Anterior cingulate cortex (tissue), 58 donors: ENCODE measurements around the gene PAM16.

Experiments used
- DNase-seq, 58 donors: peaks; one replicate each; lab custom pipeline; 2025; lab: John Stamatoyannopoulos, UW

PAM16 gene

DNA sequence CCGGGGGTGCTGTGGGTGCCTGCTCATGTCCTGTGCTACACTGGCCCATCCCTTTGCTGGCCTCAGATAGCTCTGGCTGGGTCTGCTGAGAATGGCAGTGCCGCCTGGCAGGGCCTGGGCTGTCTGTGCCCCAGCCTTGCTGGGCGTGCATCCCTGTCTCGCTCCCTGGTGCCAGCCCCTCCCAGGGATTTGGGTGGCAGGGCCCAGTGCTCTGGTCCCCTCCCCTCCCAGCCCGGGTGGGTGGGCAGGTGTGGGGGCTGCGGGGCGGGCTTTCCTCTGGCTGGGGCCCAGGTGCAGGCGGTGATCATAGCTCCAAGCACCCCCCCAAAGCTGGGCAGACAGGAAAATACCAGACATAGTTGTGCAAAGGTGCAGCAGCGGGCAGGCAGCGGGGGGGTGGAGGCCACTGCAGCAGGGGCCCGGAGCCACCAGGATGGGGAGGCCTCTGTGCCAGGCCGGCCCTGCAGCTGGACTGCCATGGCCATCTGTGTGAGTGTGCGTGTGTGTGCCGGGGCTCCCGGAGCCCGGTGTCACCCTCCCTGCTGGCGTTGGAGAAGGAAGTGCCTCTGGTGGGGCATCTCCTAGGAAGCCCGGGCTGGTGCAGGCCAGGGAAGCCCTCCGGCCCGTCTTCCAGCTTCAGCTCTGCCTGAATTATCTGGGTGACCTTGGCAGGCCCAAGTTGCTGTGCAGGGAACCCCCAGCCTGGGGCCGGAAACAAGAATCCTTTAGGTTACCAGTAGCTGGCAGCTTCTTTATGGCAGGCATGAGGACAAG is 27.9 kb downstream of the PAM16 start:
- peak in 29 of 58 donors; percentile 9 to 73 (median 35) for DNase-seq

DNA sequence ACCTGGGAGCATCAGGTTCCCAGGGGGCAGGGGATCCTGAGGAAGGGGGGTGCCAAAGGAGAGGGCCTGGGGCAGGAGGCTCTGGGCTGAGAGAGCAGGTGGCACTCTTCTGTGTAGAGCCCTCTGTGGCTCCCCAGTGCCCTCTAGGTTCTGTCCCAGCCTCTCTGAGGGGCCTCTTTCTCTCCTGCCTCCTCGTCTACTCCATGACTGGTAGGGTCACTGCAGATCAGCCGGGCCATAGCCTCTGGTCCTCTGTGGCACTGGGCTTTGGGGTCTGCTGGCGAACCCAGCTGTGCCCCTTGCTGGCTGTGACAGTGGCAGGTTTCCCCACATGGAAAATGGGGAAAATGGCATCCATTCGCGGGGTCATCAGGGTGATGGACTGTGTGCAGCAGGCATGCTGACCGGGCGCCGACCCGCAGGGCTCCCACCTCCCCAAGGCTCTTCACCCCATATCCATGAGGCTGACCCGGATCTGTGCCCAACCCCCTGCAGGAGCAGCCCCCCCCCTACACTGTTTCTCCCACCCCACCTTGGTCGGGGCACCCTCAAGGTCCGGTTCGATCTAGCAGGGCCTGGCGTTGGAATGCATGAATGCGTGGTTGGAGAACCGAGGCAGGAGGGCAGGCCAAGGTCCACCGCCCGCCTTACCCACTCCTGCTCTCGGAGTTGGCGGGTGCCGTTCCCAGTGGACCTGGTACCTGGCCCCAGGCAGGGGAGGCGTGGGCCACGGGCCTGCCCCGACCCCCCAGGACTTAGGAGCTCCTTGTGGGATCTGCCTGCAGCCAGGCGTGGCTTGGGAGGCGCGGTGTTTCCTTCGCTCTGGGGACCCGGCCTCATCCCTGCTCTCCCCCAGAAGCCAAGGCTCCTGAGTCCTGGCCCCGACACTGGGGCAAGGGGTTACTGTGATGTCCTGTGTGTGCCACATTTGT is 28.7 kb downstream of the PAM16 start:
- DNase-seq, result no peak

DNA sequence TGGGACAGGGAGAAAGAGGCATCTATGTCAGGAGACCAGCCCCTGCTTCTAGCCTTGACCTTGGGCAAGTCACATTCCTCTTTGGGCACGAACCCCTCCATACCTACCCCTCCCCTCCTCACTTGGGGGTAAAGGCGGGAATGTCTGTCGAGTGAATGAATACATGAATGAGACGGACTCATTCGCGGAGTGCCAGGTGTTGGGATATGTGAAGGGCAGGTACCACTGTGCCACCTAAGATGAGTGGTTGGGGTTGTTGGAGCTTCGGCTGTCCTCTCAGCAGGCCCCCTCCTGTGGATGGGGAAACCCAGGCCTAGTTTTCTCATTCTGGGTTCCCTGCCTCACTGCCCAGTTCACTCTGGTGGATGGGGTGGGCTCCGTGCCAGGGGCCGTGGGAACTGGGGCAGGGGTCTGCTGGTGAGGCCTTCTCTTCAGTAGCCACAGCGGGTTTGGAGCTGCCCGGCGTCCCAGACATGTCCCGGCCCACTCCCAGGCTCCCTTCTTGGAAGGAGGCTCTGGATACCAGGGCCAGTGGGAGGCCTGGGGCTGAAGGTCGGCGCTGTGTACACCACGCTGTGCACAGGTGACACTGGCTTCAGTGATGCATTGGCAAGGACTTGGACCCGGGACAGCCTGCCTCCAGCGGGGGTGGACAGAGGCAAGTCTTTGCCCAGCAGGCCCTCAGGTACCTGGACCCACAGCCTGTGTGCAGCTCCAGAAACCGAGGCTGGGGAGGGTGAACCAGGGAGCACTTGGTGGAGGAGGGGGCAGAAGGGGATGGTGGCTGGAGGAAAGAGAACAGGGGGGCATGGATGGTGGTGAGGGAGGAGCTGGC is 29.6 kb downstream of the PAM16 start:
- DNase-seq, result no peak

DNA sequence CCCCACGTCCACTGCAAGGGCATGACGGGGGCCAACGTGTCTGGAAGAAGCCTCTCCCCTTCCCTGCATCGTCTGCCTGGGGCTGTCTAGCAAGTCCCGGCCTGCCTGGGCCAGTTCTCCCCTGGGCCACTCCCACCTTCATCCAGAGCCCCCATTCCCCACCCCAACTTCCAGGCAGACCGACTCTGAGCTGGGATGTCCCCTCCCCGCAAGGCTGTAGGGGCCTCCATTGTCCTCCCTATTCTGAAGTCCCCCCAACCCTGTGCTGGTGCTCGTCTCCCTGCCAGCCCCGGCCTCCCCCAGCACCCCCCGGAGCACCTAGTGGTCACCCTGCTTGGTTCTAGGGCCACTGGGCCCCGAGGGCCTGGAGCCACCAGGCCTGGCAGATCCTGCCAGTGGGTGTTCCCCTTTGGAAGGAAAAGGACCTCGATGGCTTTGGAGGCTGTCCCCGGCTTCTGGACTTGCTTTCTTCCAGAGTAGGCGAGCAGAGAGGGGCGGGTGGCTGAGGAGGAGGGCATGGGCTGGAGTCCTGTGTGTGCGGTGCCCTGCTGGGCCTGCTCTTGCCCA is 30.5 kb downstream of the PAM16 start:
- DNase-seq, result peak in 1 of 58 donors; percentile 11

DNA sequence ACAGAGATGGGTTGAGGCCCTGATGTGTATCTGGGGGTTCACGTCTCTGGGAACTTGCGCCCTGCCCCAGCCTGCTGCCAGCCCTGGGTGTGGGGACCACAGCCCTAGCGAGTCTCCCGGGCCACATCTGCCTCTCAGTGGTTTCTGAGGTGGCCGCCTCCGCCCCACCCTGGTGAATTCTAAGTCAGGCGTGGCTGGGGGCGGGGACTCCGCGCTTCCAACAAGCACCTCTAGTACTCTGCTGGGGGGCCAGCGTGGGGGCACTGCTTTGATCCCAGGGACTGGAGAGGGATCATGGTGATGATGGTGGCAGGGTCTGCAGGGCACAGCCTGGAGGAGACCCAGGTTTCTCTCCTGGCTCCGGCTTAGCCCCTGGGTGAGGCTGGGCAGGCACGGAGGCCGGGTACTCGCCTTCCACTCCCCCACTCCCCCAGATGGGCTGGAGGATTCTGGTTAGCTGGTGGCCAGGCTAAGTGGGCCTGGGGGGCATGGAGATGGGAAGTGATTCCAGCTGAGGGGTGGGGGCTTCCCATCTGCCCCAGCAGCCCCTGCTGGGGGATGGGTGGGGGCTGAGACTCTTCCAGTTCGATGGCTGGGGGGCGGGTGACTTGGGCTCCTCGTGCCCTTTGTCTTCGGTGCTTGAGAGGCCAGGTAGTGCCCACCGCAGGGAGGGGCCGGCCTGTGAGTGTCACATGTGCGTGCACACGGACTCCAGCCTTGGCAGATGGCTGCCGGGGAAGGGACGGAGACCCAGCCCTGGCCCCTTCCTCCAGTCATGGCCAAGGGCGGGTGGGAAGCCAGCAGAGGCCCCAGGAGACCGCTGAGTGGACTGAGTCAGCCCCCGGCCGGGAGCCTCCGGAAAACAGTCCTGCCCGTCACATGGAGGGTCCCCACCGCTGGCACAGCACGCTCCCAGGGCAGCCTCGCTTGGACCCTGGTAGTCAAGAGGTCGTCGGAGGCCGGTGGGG is 31.4 kb downstream of the PAM16 start:
- no peak for DNase-seq

- no peak for DNase-seq
Observed at GRCh38 chr16:4318967-4319366, 32.2 kb downstream of the PAM16 start.

DNA sequence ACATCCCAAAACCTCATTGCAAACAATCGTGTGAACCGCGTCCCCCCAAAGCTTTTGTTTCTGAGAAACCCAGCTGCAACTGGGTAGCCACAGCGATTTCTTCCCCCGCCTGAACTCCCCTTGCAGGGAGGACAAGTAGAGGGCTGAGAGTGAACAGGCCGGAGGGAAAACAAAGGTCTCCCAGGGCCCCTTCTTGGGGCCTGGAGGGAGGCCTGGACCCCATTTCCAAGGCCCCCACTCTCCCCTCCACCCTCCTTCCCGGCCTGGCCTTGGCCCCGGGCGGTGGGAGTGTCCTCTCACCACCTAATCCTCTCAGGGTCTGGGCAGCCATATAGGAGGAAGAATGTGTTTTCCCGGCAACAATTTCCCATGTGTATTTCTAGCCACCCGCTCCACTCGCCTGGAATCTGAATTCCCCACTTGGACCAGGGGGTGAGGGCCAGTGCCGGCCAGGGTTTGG is 32.6 kb downstream of the PAM16 start:
- DNase-seq, result no peak

DNA sequence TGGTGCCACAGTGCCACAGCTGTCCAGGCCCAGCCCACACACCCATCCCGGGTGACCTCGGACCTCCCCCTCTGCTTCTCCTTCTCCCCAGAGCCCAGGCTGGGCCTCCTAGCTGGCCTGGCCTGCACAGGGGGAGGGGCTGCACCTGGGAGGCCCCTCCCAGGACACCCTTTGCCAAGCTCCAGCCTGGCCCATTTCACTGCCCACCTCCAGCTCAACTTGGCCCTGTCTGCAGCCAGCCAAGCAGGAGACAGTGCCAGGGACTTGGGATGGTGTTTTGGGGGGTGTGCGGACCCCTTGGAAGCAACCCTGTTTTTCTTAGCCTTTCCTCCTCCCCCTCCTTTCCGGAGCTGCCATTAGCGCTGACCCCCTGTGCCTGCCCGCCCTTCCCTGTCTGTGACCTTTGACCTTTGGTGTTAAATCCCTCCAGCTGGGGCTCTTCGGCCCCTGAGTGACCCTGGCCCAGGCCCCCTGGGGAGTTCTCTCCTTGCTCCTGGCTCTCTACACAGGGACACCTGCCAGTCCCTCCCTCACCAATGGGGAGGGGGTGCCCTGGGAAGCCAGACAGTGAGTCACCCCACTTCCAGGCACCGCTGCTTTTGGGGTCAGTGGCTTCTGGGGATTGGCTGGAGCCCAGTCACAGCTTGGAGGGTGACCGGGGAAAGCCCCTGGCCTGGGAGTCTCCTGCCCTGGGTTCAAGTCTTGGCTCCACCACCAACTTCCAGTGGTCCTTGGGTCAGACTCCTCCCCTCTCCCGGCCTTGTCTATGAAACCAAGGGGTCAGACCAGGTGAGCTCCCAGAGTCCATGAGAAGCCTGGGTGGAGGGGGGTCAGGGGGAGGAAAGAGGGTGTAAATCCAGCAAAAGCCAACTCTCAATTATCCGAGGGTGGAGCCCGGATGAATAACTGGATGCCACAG is 33.3 kb downstream of the PAM16 start:
- peak in 2 of 58 donors; percentile 36 to 64 for DNase-seq

GRCh38 chr16:4316864-4317531 is 34.1 kb downstream of the PAM16 start:
- DNase-seq, result peak in 48 of 58 donors; percentile 29 to 88 (median 56)

GRCh38 chr16:4316108-4316863 is 34.8 kb downstream of the PAM16 start:
- peak in 1 of 58 donors; percentile 11 for DNase-seq

DNA sequence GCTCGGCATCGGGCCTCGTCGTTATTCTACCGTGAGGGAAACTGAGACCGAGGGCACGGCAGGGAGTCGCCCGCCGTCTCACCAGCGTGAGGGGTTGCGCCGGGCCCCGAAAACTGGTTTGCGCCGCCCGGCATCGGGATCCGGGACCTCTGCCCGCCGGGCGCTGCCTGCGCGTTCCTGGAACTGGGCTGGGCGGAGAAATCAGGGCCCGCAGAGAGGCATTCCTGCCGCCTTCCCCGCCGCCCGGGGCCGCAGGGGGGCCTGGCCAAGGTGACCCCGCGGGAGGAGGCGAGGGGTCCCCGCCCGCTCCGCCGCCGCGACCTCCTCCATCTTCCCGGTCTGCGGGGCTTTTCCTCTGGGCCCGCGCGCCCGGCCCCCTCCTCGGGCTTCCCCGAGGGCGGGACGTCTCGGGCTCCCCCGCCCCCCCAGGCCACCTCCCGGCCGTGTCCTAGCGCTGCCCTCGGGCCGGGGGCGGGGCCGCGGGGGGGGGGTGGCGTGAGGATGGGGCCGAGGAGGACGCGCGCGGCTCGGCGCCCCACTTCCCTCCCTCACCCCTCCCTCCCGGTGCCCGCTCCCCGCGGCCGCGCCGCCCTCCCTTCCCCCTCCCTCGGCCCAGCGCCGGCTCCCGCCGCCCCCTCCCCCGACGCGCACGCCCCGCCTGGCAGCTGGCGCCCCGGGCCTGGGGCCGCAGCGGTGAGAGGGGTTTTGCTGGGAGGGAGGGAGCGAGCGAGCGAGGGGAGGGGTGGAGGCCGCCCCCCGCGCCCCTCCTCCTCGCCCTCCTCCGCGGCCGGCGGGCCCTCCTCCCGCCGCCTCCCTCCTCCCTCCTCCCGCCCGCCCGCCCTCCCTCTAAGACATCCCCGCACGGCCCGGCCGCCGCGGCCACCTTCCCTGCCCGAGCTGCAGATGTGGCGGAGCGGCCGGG is 35.7 kb downstream of the PAM16 start, which contains the start of gene GLIS2:
Gene GLIS2, plus strand, starts transcription at position 882 of the 922 bp plus-strand sequence. CDS start 16,214 bp downstream, outside the sequence.
- DNase-seq, result peak in 43 of 58 donors; percentile 13 to 85 (median 56)

GRCh38 chr16:4314532-4315185 is 36.5 kb downstream of the PAM16 start:
- peak in 3 of 58 donors; percentile 14 to 29 (median 28) for DNase-seq

GRCh38 chr16:4313563-4314531 is 37.3 kb downstream of the PAM16 start:
- no peak for DNase-seq
